T-helper 1 cell treated with Interleukin-12 subunit alpha and Interleukin-12 subunit beta and Interleukin-4 antibody, amounts not matched to agents 30 ng/mL and 1 ng/mL, for 36 hours (primary cell): Measurements from ENCODE around the gene ANKRD39. TPM values are rescaled to one million over a fixed set of nuclear protein-coding genes. Genes with fewer than 3 reads are reported as not detected.

Source experiments
- intact Hi-C: fragments of 100-400 bp; cut with micrococcal nuclease; formaldehyde crosslinking; loops from one replicate; pipeline ENCODE4 v1.15.1; 2024
- total RNA-seq: library from RNA; stranded (reverse); gene quantifications from 2 replicates; pipeline ENCODE4 v1.2.3, GENCODE V29; 2022

Gene ANKRD39
- total RNA-seq, 1 donor from 2014 or later, result 39.2 TPM

- intact Hi-C loops, result loop anchor here (2.0 to 5.0 kb wide), 5 partner anchors 97 to 595 kb away; partner anchors contain the start of genes ARID5A, KANSL3 and TMEM127
Observed at GRCh38 chr2:96859681-96860064, 1.9 kb upstream of the ANKRD39 start.

GRCh38 chr2:96859099-96859649, 1.4 kb upstream of the ANKRD39 start:
- intact Hi-C loops, result loop anchor here (2.0 to 5.0 kb wide), 5 partner anchors 96 to 594 kb away; partner anchors contain the start of genes ARID5A, KANSL3 and TMEM127

GRCh38 chr2:96856776-96857666, 795 bp downstream of the ANKRD39 start:
- intact Hi-C loops, result loop anchor here (1.0 to 5.0 kb wide), 4 partner anchors 18 to 320 kb away; partner anchors contain the start of genes ARID5A and KANSL3

- intact Hi-C loops, result no loop called here
Observed at GRCh38 chr2:96853321-96853720, 4.5 kb downstream of the ANKRD39 start.

GRCh38 chr2:96852667-96853066, 5.1 kb downstream of the ANKRD39 start:
- intact Hi-C loops, result no loop called here

- intact Hi-C loops, result no loop called here
Observed at GRCh38 chr2:96848264-96848663, 9.6 kb downstream of the ANKRD39 start.

- intact Hi-C loops, result no loop called here
Observed at GRCh38 chr2:96847586-96847985, 10.2 kb downstream of the ANKRD39 start.

GRCh38 chr2:96846825-96847224, 11.0 kb downstream of the ANKRD39 start:
- intact Hi-C loops, result no loop called here

GRCh38 chr2:96844405-96844808, 13.4 kb downstream of the ANKRD39 start:
- intact Hi-C loops, result no loop called here

GRCh38 chr2:96843538-96844268, 14.1 kb downstream of the ANKRD39 start, which contains the start of gene ANKRD23:
Gene ANKRD23 (minus strand): TSS chr2:96844021. CDS start chr2:96843992, 29 bp downstream.
- intact Hi-C loops, result no loop called here

GRCh38 chr2:96842600-96842999, 15.2 kb downstream of the ANKRD39 start:
- intact Hi-C loops, result no loop called here

GRCh38 chr2:96841701-96842495, 15.9 kb downstream of the ANKRD39 start:
- intact Hi-C loops, result no loop called here

- intact Hi-C loops, result loop anchor here (1.0 kb wide), 2 partner anchors 17 to 24 kb away; partner anchors contain the start of gene CNNM3
Observed at GRCh38 chr2:96839875-96840850, 17.7 kb downstream of the ANKRD39 start.

GRCh38 chr2:96839293-96839874, 18.4 kb downstream of the ANKRD39 start:
- intact Hi-C loops, result loop anchor here (1.0 kb wide), 2 partner anchors 18 to 23 kb away; partner anchors contain the start of gene CNNM3

- intact Hi-C loops, result loop anchor here (1.0 kb wide), 2 partner anchors 19 to 22 kb away; partner anchors contain the start of gene CNNM3
Observed at GRCh38 chr2:96838345-96839292, 19.2 kb downstream of the ANKRD39 start.

- intact Hi-C loops, result no loop called here
Observed at GRCh38 chr2:96837575-96837974, 20.2 kb downstream of the ANKRD39 start.

GRCh38 chr2:96835830-96836229, 22.0 kb downstream of the ANKRD39 start:
- intact Hi-C loops, result no loop called here
